K562 (cell line): Measurements from ENCODE around the gene DGKZ. TPM values are rescaled to one million over a fixed set of nuclear protein-coding genes. Genes with fewer than 3 reads are reported as not detected.

Experiments
- CC2D1A ChIP-seq: fragments of 450-650 bp; IDR thresholded peaks from 2 replicates; pipeline ENCODE4 v1.6.1; 2017; ENCODE audit warnings: mild to moderate bottlenecking
- CEBPB ChIP-seq: fragments of 450-650 bp; IDR thresholded peaks from 2 replicates; pipeline ENCODE4 v1.6.1; 2016; ENCODE audit warnings: missing genetic modification characterization, missing compliant biosample characterization
- CHD2 ChIP-seq: IDR thresholded peaks from 2 replicates; pipeline ENCODE4 v1.6.1; 2011; ENCODE audit warnings: low read depth, low read length
- ELK1 ChIP-seq: sonication (generic); formaldehyde crosslinking; IDR thresholded peaks from 2 replicates; pipeline ENCODE4 v1.8.1; 2022; ENCODE audit warnings: missing genetic modification reagents
- ETV5 ChIP-seq: sonication (generic); formaldehyde crosslinking; IDR thresholded peaks from 2 replicates; pipeline ENCODE4 v1.4.0; 2020; ENCODE audit warnings: low read depth, mild to moderate bottlenecking, missing genetic modification reagents
- FOXM1 ChIP-seq, 2 experiments: fragments of 450-650 bp in 1 of 2; sonication (generic) in 1 of 2; formaldehyde crosslinking in 1 of 2; IDR thresholded peaks; 2 replicates each; pipeline versions ENCODE4 v1.6.1 to v1.9.0; 2017 to 2022; ENCODE audit warnings: low read depth in 2 of 2, mild to moderate bottlenecking in 2 of 2, missing genetic modification reagents in 1 of 2, moderate library complexity in 1 of 2
- HDGF ChIP-seq: fragments of 450-650 bp; IDR thresholded peaks from 2 replicates; pipeline ENCODE4 v1.6.1; 2016
- HMGXB4 ChIP-seq: sonication (generic); formaldehyde crosslinking; IDR thresholded peaks from 2 replicates; pipeline ENCODE4 v1.8.1; 2023; ENCODE audit warnings: mild to moderate bottlenecking, missing genetic modification reagents
- HNRNPLL ChIP-seq: fragments of 200-400 bp; formaldehyde crosslinking; IDR thresholded peaks from 2 replicates; pipeline ENCODE4 v1.6.1; 2017; ENCODE audit warnings: low read length, low read depth, mild to moderate bottlenecking; ENCODE audit not compliant: poor library complexity, severe bottlenecking
- KAT7 ChIP-seq: sonication (generic); formaldehyde crosslinking; IDR thresholded peaks from 2 replicates; pipeline ENCODE4 v1.8.0; 2022; ENCODE audit warnings: missing genetic modification reagents, mild to moderate bottlenecking, borderline replicate concordance
- L3MBTL2 ChIP-seq: fragments of 450-650 bp; IDR thresholded peaks from 2 replicates; pipeline ENCODE4 v1.6.1; 2016; ENCODE audit warnings: mild to moderate bottlenecking, moderate library complexity
- MTA1 ChIP-seq: fragments of 450-650 bp; IDR thresholded peaks from 2 replicates; pipeline ENCODE4 v1.6.1; 2017; ENCODE audit warnings: borderline replicate concordance
- NR2F6 ChIP-seq: fragments of 450-650 bp; formaldehyde crosslinking; IDR thresholded peaks from 2 replicates; pipeline ENCODE4 v1.4.0; 2020; ENCODE audit warnings: mild to moderate bottlenecking
- POLR2A ChIP-seq: fragments of 450-650 bp; conservative IDR thresholded peaks from 2 replicates; pipeline ENCODE4 v1.6.1; 2016
- PYGO2 ChIP-seq: fragments of 450-650 bp; IDR thresholded peaks from 2 replicates; pipeline ENCODE4 v1.6.1; 2016; ENCODE audit warnings: mild to moderate bottlenecking, missing genetic modification characterization, moderate library complexity, missing compliant biosample characterization
- SREBF2 ChIP-seq: sonication (generic); formaldehyde crosslinking; IDR thresholded peaks from 2 replicates; pipeline ENCODE4 v1.4.0; 2020; ENCODE audit warnings: mild to moderate bottlenecking, missing genetic modification reagents
- ZBTB7A ChIP-seq: IDR thresholded peaks from 2 replicates; pipeline ENCODE4 v1.6.1; 2011; ENCODE audit warnings: low read depth, mild to moderate bottlenecking, low read length, moderate library complexity, borderline replicate concordance; ENCODE audit not compliant: control insufficient read depth
- ZNF668 ChIP-seq: fragments of 250-450 bp; sonication (Bioruptor Pico); IDR thresholded peaks from 2 replicates; pipeline ENCODE4 v1.8.0; 2022; ENCODE audit warnings: mild to moderate bottlenecking, inconsistent platforms
- ZNF785 ChIP-seq: fragments of 250-450 bp; sonication (Bioruptor Pico); IDR thresholded peaks from 2 replicates; pipeline ENCODE4 v1.4.0; 2020; ENCODE audit warnings: mild to moderate bottlenecking
- polyA plus RNA-seq, 8 experiments: library from polyadenylated mRNA; depleted of rRNA in 4 of 8; stranded (reverse) in 5 of 8; unstranded in 3 of 8; fragments of >200 nt; fragmentation: Nextera tagmentation in 2 of 8; fragmentation: Illumina TruSeq in 1 of 8; extraction: Ambion mirVana in 2 of 8; extraction: Trizol in 1 of 8; gene quantifications; 2 replicates each; pipeline versions ENCODE4 v1.2.1 to v1.2.3, GENCODE V29; 2011 to 2014; ENCODE audit warnings: inconsistent platforms in 1 of 8, missing spikeins in 1 of 8
- total RNA-seq, 7 experiments: library from RNA; depleted of rRNA in 6 of 7; stranded (reverse); fragments of >200 nt in 6 of 7; fragmentation: Illumina TruSeq in 2 of 7; extraction: Trizol in 2 of 7; gene quantifications; 2 replicates each; pipeline versions ENCODE4 v1.2.1 to v1.2.3, GENCODE V29; 2011 to 2021; ENCODE audit warnings: low replicate concordance in 1 of 7
- TF ChIP-seq, protein P1 (sequence below): conservative IDR thresholded peaks from 2 replicates; pipeline ENCODE4 v1.6.1; 2011; ENCODE audit warnings: low read depth, mild to moderate bottlenecking, low read length; ENCODE audit not compliant: control insufficient read depth
- TF ChIP-seq, protein P2 (sequence below): fragments of 450-650 bp; IDR thresholded peaks from 2 replicates; pipeline ENCODE4 v1.7.0; 2016; ENCODE audit warnings: borderline replicate concordance

DGKZ gene
- total and polyA plus RNA-seq, 9 of the 15 experiments (the other 6 are each of a cell fraction or from before 2014, with no cell fraction given), result 0.51 to 100 (median 44.2) TPM

- TF ChIP-seq SREBF2 (no peak), CEBPB (tag) (no peak), ZNF785 (no peak), ZBTB7A (peak; percentile 77), POLR2A (no peak; the same call in 1 of the 2 replicates), ELK1 (CRISPR knock-in tag) (no peak), CC2D1A (peak; percentile 47; the same call in 1 of the 2 replicates), KAT7 (CRISPR knock-in tag) (0 out of 2 replicates have a peak, but pooled peaks have one; percentile 80), MTA1 (no peak), NR2F6 (CRISPR knock-in tag) (no peak), HDGF (no peak), CHD2 (no peak; the same call in 1 of the 2 replicates), HNRNPLL (no peak), PYGO2 (tag) (no peak), ETV5 (CRISPR knock-in tag) (no peak), ZNF668 (CRISPR knock-in tag) (no peak), L3MBTL2 (peak; percentile 29; the same call in 1 of the 2 replicates), FOXM1 (IDR thresholded peaks at IDR 0.05; ENCODE audit: low read depth) (no peak), FOXM1 (CRISPR knock-in tag; IDR thresholded peaks at IDR 0.05; ENCODE audit: low read depth) (no peak), HMGXB4 (CRISPR knock-in tag) (0 out of 2 replicates have a peak, but pooled peaks have one; percentile 21)
- TF ChIP-seq, protein P1, sequence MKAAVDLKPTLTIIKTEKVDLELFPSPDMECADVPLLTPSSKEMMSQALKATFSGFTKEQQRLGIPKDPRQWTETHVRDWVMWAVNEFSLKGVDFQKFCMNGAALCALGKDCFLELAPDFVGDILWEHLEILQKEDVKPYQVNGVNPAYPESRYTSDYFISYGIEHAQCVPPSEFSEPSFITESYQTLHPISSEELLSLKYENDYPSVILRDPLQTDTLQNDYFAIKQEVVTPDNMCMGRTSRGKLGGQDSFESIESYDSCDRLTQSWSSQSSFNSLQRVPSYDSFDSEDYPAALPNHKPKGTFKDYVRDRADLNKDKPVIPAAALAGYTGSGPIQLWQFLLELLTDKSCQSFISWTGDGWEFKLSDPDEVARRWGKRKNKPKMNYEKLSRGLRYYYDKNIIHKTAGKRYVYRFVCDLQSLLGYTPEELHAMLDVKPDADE, result 0 out of 2 replicates have a peak, but pooled peaks have one; percentile 32
- TF ChIP-seq, protein P2, sequence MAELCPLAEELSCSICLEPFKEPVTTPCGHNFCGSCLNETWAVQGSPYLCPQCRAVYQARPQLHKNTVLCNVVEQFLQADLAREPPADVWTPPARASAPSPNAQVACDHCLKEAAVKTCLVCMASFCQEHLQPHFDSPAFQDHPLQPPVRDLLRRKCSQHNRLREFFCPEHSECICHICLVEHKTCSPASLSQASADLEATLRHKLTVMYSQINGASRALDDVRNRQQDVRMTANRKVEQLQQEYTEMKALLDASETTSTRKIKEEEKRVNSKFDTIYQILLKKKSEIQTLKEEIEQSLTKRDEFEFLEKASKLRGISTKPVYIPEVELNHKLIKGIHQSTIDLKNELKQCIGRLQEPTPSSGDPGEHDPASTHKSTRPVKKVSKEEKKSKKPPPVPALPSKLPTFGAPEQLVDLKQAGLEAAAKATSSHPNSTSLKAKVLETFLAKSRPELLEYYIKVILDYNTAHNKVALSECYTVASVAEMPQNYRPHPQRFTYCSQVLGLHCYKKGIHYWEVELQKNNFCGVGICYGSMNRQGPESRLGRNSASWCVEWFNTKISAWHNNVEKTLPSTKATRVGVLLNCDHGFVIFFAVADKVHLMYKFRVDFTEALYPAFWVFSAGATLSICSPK, result no peak
Observed at GRCh38 chr11:46352063-46352841, 5.0 kb downstream of the DGKZ start (continued).
